ENCODE results near the gene LRRC31. TPM values are rescaled to one million over a fixed set of nuclear protein-coding genes. Genes with fewer than 3 reads are reported as not detected.

LRRC31 gene
- total RNA-seq, 4 donors from 2014 or later: not detected

DNA sequence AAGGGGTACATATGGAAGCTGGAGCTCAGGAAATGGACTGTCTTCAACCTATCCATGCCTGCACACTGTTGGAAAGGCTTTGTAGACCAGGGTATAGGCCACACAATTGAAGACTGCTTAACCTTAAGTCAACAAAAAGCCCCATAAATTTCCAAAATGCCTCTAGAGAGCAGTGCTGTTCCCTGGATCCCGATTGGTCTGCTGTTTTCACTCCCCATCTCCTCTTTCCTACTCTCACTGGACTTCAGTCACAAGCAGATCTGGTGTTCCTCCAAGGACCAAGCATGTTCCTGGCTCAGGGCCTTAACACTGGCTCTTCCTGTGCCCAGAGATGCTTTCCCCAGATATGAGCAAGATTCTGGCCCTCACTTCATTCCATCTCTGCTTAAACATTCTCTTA lies 34.2 kb downstream of the LRRC31 start:
- WGBS, 2 donors: 39 to 79% methylated on average over 1 of the region's 1 CpG
- no peak for DNase-seq (ENCODE audit: low spot score in 2 of 2)
- no peak for TF ChIP-seq POLR2A (IDR thresholded peaks at IDR 0.05)
- no peak for TF ChIP-seq CTCF (IDR thresholded peaks at IDR 0.05)
- H3K4me3 ChIP-seq (ENCODE audit: low read depth, poor library complexity, severe bottlenecking): no peak overlapping the region
- intact Hi-C loops (cut with DNase I; ENCODE audit: low total_unique reads): no loop called here

- H3K4me3 ChIP-seq (ENCODE audit: low read depth, poor library complexity, severe bottlenecking): no peak overlapping the region
- TF ChIP-seq POLR2A (IDR thresholded peaks at IDR 0.05) (no peak), CTCF (IDR thresholded peaks at IDR 0.05) (no peak)
- no peak for DNase-seq (ENCODE audit: low spot score in 2 of 2)
- intact Hi-C loops (cut with DNase I; ENCODE audit: low total_unique reads): no loop called here
- 77 to 96% methylated on average over 4 of the region's 4 CpGs for WGBS, 2 donors
These were observed 42.0 kb downstream of the LRRC31 start for GRCh38 chr3:169827712-169828111.

GRCh38 chr3:169825316-169825715 lies 44.4 kb downstream of the LRRC31 start:
- TF ChIP-seq POLR2A (IDR thresholded peaks at IDR 0.05) (no peak), CTCF (IDR thresholded peaks at IDR 0.05) (no peak)
- intact Hi-C loops (cut with DNase I; ENCODE audit: low total_unique reads): no loop called here
- 81 to 82% methylated on average over 3 of the region's 3 CpGs for WGBS, 2 donors

DNA sequence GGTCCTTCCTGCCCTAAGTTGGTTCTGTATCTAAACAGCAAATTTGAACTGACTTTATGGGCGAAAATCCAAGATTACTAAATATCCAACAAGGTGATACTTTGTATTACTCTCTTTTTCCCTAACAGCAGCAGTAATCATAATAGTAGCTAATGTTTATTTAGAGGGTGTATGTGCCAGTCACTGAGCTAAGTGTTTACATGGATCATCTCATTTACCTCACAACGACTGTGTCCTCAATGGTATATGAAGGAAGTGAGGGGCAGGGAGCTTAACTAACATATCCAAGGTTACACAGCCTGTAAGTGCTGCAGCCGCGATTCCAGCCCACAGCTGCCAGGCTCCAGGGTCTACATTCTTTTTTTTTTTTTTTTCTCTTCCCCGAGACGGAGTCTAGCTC lies 46.8 kb downstream of the LRRC31 start:
- no peak overlapping the region for H3K4me3 ChIP-seq (ENCODE audit: low read depth, poor library complexity, severe bottlenecking)
- no peak for DNase-seq (ENCODE audit: low spot score in 2 of 2)
- no peak for TF ChIP-seq CTCF (IDR thresholded peaks at IDR 0.05)
- no peak for TF ChIP-seq POLR2A (IDR thresholded peaks at IDR 0.05)
- intact Hi-C loops (cut with DNase I; ENCODE audit: low total_unique reads): no loop called here
- WGBS, 2 donors: 80% methylated on average over 6 of the region's 6 CpGs

More at GRCh38 chr3:169825316-169825715, 44.4 kb downstream of the LRRC31 start:
- no peak for DNase-seq (ENCODE audit: low spot score in 2 of 2)
- no peak overlapping the region for H3K4me3 ChIP-seq (ENCODE audit: low read depth, poor library complexity, severe bottlenecking)

DNA sequence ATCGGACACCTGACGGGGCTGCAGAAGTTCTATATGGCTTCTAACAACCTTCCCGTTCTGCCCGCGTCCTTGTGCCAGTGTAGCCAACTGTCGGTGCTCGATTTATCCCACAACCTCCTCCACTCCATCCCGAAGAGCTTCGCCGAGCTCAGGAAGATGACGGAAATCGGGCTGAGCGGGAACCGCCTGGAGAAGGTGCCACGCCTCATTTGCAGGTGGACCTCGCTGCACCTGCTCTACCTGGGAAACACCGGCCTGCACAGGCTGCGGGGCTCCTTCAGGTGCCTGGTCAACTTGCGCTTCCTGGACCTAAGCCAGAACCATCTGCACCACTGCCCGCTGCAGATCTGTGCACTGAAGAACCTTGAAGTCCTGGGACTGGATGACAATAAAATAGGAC lies 47.2 kb downstream of the LRRC31 start:
- H3K4me3 ChIP-seq (ENCODE audit: low read depth, poor library complexity, severe bottlenecking): no peak overlapping the region
- DNase-seq (ENCODE audit: low spot score in 2 of 2): no peak
- WGBS, 2 donors: 95% methylated on average over 20 of the region's 20 CpGs
- TF ChIP-seq CTCF (IDR thresholded peaks at IDR 0.05) (no peak), POLR2A (IDR thresholded peaks at IDR 0.05) (no peak)
- intact Hi-C loops (cut with DNase I; ENCODE audit: low total_unique reads): no loop called here

DNA sequence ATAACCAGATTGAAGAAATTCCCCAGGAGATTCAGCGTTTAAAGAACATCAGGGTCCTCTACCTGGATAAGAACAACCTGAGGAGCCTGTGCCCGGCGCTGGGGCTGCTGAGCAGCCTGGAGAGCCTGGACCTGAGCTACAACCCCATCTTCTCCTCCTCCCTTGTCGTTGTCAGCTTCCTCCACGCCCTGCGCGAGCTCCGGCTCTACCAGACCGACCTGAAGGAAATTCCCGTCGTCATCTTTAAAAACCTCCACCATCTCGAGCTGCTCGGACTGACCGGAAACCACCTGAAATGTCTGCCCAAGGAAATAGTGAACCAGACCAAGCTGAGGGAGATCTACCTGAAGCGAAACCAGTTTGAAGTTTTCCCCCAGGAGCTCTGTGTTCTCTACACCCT lies 47.6 kb downstream of the LRRC31 start:
- H3K4me3 ChIP-seq (ENCODE audit: low read depth, poor library complexity, severe bottlenecking): no peak overlapping the region
- no peak for DNase-seq (ENCODE audit: low spot score in 2 of 2)
- no peak for TF ChIP-seq CTCF (IDR thresholded peaks at IDR 0.05)
- 93 to 94% methylated on average over 15 of the region's 15 CpGs for WGBS, 2 donors
- intact Hi-C loops (cut with DNase I; ENCODE audit: low total_unique reads): no loop called here
